ENCODE data around the gene TBC1D22A. TPM values are rescaled to one million over a fixed set of nuclear protein-coding genes. Genes with fewer than 3 reads are reported as not detected.
A peak's percentile ranks its signal among the peaks of the same experiment; 100 is the strongest.
"Not testable (repeated sequence)": the region's sequence is repeated elsewhere in the genome, so short reads cannot be mapped to it uniquely, and the experiment has no call there.

The TBC1D22A gene
- total RNA-seq, 1 donor from 2014 or later: 41.0 TPM

DNA sequence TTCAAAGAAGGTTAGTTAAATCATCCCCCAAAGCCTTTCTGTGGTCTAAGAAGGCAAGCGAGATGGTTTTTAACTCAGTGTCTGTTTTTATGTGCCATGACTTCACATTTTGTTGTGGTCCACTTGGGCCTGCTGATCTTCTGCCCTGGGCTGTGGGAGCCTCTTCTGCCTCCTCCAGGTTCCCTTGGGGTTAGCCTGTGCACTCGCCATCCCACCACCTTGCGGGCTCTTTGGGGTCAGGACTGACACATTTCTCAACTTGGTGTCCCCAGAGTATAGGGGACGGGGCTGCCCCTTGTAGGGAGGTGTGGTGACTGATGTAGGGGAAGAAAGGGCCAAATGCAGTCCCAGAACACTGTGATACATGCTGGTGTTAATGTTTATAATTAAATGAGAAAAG lies 207.0 kb downstream of the TBC1D22A start:
- peak overlapping the region; percentile 74 for H3K27ac Mint-ChIP-seq
- peaks cover 16% of the 10 kb centered on the region for H3K4me1 Mint-ChIP-seq
- no peaks in the 10 kb centered on the region for H3K27me3 Mint-ChIP-seq
- DNase-seq: no peak
- H3K4me3 Mint-ChIP-seq: no peak overlapping the region
- no peaks in the 10 kb centered on the region for H3K9me3 Mint-ChIP-seq
- intact Hi-C loops (cut with micrococcal nuclease): no loop called here
- H3K36me3 Mint-ChIP-seq (ENCODE audit: low read depth): peaks cover 2% of the 10 kb centered on the region

DNA sequence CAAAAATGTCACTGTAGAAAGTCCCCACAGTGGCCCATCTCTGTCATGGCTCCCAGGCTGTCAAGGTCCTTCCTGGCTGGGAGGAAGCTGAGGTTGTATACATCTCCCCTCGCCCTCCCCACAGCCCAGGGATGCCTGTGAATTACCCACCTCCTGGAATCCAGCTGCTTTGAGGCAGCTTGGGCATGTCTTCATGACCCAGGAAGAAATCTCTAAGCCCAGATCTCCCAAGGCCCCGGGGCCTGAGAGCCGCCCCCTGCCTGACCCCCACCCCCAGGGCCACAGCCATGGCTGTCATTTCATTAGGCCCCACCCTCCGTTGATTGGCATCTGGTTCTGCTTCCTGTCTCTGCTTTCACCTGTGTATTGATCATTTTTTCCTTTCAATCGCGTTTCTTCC lies 207.5 kb downstream of the TBC1D22A start:
- Mint-ChIP-seq H3K4me3 (no peak overlapping the region), H3K4me1 (peaks cover 16% of the 10 kb centered on the region), H3K27ac (peak overlapping the region; percentile 14), H3K36me3 (ENCODE audit: low read depth) (peaks cover 2% of the 10 kb centered on the region), H3K9me3 (no peaks in the 10 kb centered on the region), H3K27me3 (no peaks in the 10 kb centered on the region)
- DNase-seq: no peak
- intact Hi-C loops (cut with micrococcal nuclease): no loop called here

DNA sequence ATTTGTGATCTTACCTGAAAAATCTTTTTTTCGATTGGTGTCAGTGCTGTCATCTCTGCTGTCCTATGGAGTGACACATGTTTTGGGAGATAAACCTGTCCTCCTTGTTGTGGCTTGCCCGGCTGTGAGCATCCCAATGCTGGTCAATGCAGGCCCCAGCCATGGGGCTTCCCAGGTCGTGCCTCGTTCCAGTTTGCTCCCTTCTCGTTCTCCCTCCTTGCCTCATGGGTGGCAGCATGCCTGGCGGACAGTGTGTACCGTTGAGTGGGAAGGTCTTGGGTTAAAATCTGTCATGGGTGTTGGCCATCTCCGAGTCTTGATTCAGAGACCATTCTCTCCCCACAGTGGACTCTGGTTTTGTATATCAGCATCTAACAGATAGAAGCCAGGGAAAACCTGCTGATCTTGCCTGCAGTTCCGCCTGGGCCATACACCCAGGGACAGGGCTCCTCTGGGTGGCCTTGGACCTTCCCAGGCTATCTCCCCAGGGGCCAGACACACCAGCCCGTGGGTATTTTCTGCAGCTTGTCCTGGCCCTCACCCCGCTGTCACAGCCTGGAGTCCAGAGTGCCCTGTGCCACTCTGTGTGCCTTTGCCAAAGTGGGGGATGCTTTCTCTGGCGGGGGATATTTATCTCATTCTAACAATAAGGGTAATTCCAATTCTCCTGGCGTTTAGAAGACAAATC lies 208.1 kb downstream of the TBC1D22A start:
- H3K27ac Mint-ChIP-seq: peak overlapping the region; percentile 14
- H3K9me3 Mint-ChIP-seq: no peaks in the 10 kb centered on the region
- intact Hi-C loops (cut with micrococcal nuclease): no loop called here
- no peak overlapping the region for H3K4me3 Mint-ChIP-seq
- no peak for DNase-seq
- peaks cover 16% of the 10 kb centered on the region for H3K4me1 Mint-ChIP-seq
- peaks cover 2% of the 10 kb centered on the region for H3K36me3 Mint-ChIP-seq (ENCODE audit: low read depth)
- no peaks in the 10 kb centered on the region for H3K27me3 Mint-ChIP-seq

DNA sequence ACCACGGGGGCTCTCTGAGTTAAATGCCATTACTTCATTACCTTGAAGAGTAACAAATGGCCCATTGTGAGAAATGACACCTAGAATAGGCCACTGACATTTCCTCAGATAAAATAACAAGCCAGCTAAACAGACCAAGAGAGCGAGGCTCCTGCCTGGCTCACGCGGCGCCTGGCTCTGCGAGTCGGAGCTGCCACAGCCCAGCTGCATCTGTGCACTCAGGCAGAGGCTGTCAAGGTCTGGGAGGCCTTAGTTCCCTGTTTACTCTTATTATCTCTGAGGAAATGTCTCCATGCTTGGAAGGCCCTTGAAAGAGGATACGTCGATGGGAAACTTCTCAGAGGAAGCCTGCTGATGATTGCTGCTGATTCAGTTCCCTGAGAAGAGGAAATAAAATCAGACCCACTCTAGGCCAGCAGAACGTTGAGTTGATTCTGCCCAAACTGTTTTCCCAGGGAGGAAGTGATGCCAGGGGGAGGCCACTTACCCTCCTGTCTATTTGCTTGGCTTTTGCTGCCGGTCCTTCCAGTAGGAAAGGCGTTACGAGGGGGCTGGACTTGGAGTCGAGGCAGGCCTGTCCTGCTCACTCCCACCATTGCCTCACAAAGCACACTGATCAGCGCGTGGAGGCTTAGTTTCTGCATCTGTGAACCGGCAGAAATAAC lies 208.8 kb downstream of the TBC1D22A start:
- Mint-ChIP-seq H3K36me3 (ENCODE audit: low read depth) (no peaks in the 10 kb centered on the region), H3K4me1 (peaks cover 16% of the 10 kb centered on the region), H3K27me3 (no peaks in the 10 kb centered on the region), H3K4me3 (no peak overlapping the region), H3K9me3 (no peaks in the 10 kb centered on the region), H3K27ac (no peak overlapping the region)
- no peak for DNase-seq
- intact Hi-C loops (cut with micrococcal nuclease): no loop called here

DNA sequence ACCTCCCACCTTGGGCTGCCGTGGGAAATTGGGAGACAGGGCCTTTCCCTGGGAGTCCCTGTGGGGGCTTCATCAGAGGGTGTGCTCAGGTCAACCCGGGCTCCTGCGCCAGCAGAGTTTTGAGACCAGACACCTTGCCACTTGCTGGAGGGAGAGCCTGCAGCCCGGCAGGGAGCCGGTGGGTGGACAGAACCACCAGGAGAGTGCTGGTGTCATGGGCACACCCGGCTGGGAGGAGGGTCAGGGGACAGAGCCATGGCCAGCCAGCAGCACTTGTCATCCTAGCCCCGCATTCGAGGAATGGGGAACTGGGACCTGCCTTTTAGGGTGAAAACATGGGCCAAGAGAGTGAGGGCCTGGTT lies 209.3 kb downstream of the TBC1D22A start:
- Mint-ChIP-seq H3K27me3 (no peaks in the 10 kb centered on the region), H3K4me3 (no peak overlapping the region), H3K36me3 (ENCODE audit: low read depth) (no peaks in the 10 kb centered on the region), H3K9me3 (no peaks in the 10 kb centered on the region), H3K4me1 (peaks cover 16% of the 10 kb centered on the region), H3K27ac (no peak overlapping the region)
- intact Hi-C loops (cut with micrococcal nuclease): no loop called here
- no peak for DNase-seq

DNA sequence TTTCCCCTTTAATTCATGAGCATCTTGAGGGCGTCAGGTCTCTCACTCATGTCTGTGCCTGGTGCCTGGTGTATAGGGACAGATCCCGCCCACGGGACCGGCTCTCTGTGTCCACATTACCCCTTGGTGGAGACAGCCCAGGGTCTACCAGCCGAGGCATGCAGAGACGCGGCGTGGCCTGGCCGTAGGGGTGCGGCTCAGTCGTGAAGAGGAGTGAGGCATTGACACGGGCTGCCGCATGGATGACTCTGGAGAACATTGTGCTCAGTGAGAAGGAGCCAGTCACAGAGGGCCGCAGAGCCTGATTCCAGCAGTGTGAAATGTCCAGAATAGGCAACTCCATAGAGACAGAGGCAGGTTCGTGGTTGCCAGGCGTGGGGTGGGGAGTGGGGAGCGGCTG lies 209.8 kb downstream of the TBC1D22A start:
- Mint-ChIP-seq H3K4me3 (no peak overlapping the region), H3K27ac (no peak overlapping the region), H3K4me1 (peaks cover 16% of the 10 kb centered on the region), H3K27me3 (no peaks in the 10 kb centered on the region), H3K9me3 (no peaks in the 10 kb centered on the region), H3K36me3 (ENCODE audit: low read depth) (peaks cover 4% of the 10 kb centered on the region)
- DNase-seq: no peak
- intact Hi-C loops (cut with micrococcal nuclease): no loop called here

DNA sequence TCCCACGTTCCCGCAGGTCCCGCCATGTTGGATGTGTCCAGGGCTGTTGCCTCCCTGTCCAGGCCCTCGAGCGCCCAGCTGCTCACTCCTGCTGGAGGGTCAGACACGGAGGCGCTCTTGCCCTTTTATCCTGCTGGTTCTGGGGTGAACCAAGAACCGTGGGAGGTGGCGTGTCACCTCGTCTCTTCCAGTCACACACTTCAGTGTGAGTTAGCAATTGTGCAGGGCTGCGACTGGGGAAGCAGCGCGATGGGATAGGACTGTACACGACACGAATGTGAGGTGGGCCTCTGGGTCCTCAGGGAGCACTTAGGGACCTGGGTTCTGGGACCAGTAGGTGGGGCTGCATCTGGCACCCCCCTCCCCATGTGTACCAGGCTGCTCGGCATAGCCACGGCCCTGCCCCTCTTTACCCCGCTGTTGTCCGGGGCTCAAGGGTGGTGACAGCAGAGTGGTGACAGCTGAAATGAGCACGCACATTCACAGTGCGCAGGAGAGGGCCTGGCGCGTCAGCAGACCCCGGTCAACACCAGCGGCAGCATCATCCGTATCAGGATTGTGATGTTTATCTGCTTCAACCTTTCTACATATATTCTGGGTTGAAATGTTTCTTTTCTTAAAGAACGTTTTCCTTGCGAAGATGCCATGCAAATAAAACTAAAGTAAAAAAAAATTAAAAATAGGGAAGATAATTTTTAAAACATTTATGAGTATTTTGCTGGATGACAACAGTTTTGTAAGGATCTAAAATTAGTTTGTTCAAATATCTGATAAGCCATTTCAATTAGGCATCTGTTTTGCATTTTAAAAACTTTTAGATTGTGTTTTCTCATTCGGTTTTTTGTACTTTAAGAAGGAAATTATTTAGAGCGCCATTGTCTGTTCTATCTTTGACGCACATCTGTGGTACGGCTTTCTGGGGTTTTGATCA lies 210.7 kb downstream of the TBC1D22A start:
- H3K27me3 Mint-ChIP-seq: no peaks in the 10 kb centered on the region
- intact Hi-C loops (cut with micrococcal nuclease): no loop called here

DNA sequence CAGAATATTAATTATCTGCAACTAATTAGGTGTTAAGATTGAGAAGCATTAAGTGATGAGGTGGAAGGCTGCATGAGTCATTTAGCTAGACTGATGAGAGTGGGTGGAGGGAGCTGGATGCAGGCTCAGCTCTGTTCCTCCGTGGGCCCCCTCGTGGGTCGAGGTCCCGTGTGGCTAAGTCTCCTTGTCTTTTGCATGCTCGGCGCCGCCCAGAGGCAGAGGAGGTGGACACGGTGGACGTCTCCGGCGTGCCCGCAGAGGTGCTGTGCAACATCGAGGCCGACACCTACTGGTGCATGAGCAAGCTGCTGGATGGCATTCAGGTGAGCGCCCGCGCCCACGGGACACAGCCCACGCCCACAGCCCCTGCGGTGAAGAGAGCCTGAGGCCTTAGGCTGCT lies 211.6 kb downstream of the TBC1D22A start:
- Mint-ChIP-seq H3K27ac (no peak overlapping the region), H3K4me1 (peaks cover 13% of the 10 kb centered on the region), H3K27me3 (no peaks in the 10 kb centered on the region), H3K4me3 (no peak overlapping the region), H3K9me3 (no peaks in the 10 kb centered on the region), H3K36me3 (ENCODE audit: low read depth) (peaks cover 7% of the 10 kb centered on the region)
- no peak for DNase-seq
- intact Hi-C loops (cut with micrococcal nuclease): no loop called here

More for the DNA sequence above, 210.7 kb downstream of the TBC1D22A start:
- Mint-ChIP-seq H3K4me3 (no peak overlapping the region), H3K27ac (no peak overlapping the region), H3K9me3 (no peaks in the 10 kb centered on the region), H3K4me1 (peaks cover 16% of the 10 kb centered on the region), H3K36me3 (ENCODE audit: low read depth) (peaks cover 5% of the 10 kb centered on the region)
- DNase-seq: no peak

DNA sequence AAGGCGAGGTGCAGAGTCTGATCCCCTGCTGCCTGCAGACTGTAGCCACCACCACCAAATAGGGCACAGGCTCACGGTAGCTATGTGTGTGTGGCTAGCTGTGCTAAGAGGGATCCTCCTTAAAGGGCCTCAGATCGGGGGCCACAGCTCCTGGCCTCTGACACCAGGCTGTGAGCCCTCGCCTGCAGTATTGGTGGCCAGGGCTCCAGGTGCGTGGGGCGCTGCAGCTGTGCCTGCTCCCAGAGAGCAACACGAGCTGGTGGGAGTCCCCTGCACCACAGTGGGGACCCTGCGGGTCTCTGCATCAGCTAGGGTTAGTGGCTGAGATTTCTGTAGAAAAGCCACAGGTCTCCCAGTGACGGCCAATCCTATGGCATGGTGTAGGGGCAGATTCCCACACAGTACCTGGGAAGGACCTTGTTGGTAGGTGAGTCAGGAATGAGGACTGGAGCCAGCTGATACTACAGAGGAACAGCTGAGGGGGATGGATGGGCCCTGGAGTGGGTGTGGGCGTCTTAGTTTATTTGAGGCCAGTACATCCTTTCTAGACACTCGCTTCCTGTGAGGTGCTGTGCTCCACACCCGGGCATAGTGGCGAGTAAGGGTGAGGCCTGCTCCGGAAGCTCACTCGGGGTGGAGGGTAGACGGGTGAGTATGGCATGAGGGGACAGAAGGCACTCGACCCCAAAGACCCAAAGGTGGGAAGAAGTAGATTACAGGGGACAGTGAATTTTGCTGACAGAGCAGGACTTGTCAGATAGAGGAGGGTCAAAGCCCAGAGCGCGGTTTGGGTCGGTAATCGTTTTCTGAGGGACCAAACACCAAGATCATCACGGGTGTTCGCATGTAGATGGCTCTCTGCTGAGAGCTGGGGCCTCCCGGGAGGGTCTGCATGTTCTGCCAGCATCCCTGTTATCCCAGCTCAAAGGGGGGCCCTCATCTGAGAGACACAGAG lies 212.5 kb downstream of the TBC1D22A start:
- Mint-ChIP-seq H3K27ac (no peak overlapping the region), H3K4me3 (no peak overlapping the region), H3K36me3 (ENCODE audit: low read depth) (peaks cover 14% of the 10 kb centered on the region), H3K4me1 (peaks cover 6% of the 10 kb centered on the region), H3K27me3 (no peaks in the 10 kb centered on the region), H3K9me3 (no peaks in the 10 kb centered on the region)
- DNase-seq: no peak
- intact Hi-C loops (cut with micrococcal nuclease): no loop called here

DNA sequence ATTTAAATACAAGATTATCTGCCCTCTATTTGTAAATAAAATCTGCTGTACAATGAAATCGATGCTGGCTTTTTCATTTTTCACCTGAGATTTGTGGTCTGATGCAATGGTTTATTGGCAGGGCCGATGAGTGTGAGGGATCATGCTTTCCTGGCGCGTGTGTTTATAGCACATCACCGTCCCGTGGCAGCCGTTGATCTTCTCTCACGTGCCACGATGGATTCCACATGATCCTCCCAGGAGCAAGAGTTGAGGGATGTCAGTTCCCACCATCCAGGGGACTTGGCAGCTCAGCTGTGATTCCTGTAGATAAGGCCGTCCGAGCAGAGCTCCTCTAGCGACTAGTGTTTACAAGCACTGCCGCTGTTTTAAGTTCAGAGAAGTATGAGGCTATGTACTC lies 213.7 kb downstream of the TBC1D22A start:
- DNase-seq: no peak
- H3K27me3 Mint-ChIP-seq: no peaks in the 10 kb centered on the region
- H3K9me3 Mint-ChIP-seq: no peaks in the 10 kb centered on the region
- intact Hi-C loops (cut with micrococcal nuclease): no loop called here
- peaks cover 18% of the 10 kb centered on the region for H3K36me3 Mint-ChIP-seq (ENCODE audit: low read depth)
- H3K4me1 Mint-ChIP-seq: no peaks in the 10 kb centered on the region
- no peak overlapping the region for H3K27ac Mint-ChIP-seq
- no peak overlapping the region for H3K4me3 Mint-ChIP-seq

DNA sequence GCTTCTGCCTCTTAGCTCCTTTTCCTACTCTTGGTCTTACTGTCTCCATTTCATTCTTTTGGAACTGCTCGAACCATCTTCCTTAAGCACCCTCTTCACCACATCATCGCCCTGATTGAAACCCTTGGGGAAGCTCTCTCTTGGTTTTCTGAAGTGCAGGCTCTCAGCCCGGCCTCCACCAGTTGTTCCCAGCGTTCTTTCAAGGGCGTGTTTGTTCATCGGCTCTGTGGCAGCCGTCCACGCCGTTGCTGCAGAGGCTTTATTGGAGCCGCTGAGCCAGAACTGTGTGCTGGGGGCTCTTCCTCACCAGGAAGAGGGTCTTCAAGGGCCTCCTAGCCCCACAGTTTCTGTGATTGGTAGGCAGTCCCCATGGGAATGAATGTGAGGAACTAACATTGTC lies 214.1 kb downstream of the TBC1D22A start:
- intact Hi-C loops (cut with micrococcal nuclease): no loop called here
- Mint-ChIP-seq H3K36me3 (ENCODE audit: low read depth) (peaks cover 20% of the 10 kb centered on the region), H3K27ac (no peak overlapping the region), H3K9me3 (no peaks in the 10 kb centered on the region), H3K4me3 (no peak overlapping the region), H3K4me1 (no peaks in the 10 kb centered on the region), H3K27me3 (no peaks in the 10 kb centered on the region)
- DNase-seq: no peak

DNA sequence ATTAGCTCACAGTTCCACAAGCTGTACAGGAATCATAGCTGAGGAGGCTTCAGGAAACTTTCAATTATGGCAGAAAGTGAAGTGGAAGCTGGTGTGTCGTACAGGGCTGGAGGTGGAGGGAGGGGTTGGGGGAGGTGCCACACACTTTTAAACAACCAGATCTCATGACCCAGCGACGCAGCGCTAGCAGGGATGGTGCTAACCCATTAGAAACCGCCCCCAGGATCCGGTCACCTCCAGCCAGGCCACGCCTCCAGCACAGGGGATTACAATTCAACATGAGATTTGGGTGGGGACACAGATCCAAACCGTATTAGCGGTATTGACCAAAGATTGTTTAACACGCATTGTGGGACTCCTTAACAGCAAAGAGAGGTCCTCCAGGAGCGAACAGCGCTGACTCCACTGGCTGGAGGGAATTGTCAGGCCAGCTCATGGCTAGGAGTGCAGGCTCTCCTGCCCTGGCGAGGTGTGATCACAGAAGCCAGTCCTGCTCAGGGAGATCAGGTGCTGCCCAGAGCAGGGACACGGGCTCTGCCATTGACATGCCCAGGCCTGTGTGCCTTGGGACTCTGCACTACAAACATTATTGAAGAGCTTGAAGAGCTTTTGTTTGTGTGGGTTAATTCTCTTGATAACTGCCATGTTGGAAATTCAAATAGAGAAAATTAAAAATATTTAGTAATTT lies 215.3 kb downstream of the TBC1D22A start:
- no peak for DNase-seq
- no peaks in the 10 kb centered on the region for H3K27me3 Mint-ChIP-seq
- no peak overlapping the region for H3K27ac Mint-ChIP-seq
- no peaks in the 10 kb centered on the region for H3K4me1 Mint-ChIP-seq
- H3K36me3 Mint-ChIP-seq (ENCODE audit: low read depth): peaks cover 21% of the 10 kb centered on the region
- no peaks in the 10 kb centered on the region for H3K9me3 Mint-ChIP-seq
- H3K4me3 Mint-ChIP-seq: no peak overlapping the region
- intact Hi-C loops (cut with micrococcal nuclease): no loop called here

DNA sequence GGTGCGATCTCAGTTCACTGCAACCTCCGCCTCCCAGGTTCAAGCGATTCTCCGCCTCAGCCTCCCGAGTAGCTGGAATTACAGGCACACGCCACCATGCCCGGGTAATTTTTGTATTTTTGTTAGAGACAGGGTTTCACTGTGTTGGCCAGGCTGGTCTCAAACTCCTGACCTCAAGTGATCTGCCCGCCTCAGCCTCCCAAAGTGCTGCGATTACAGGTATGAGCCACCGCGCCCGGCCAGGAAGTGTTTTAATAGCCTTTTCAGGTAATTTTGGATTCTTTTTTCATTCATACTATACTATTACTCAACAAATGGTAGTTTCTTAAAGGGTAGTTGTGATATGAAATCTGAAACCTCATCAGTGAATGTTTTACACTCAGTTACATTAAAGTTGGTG lies 216.2 kb downstream of the TBC1D22A start:
- H3K27me3 Mint-ChIP-seq; H3K27ac Mint-ChIP-seq; intact Hi-C loops (cut with micrococcal nuclease); H3K9me3 Mint-ChIP-seq; H3K4me1 Mint-ChIP-seq; H3K4me3 Mint-ChIP-seq; DNase-seq: not testable (repeated sequence)
- H3K36me3 Mint-ChIP-seq (ENCODE audit: low read depth): peaks cover 21% of the 10 kb centered on the region

All from activated CD4-positive, alpha-beta T cell treated with anti-CD3 and anti-CD28 coated beads, Interleukin-2, amount 10 ng/mL, durations not matched to agents 24 days and 14 days (primary cell).